Keratinocyte (primary cell): ENCODE data around the gene SLC15A3. TPM values are rescaled to one million over a fixed set of nuclear protein-coding genes. Genes with fewer than 3 reads are reported as not detected.

Source experiments
- DNase-seq: peaks from one replicate; pipeline ENCODE4 v3.0.0-alpha.2; 2011; ENCODE audit warnings: low read depth, missing footprints, low spot score
- FAIRE-seq: peaks from 2 replicates; lab custom pipeline; 2011; peaks lifted over from hg19 to GRCh38; lab: Jason Lieb, UNC
- H2AFZ ChIP-seq: 2 replicates; pipeline ENCODE4 v1.6.0; 2012; ENCODE audit warnings: low read length, control low read depth, inconsistent platforms; ENCODE audit not compliant: control insufficient read depth
- H3K27ac ChIP-seq: 2 replicates; pipeline ENCODE4 v1.5.1; 2011; ENCODE audit warnings: low read length; ENCODE audit not compliant: control insufficient read depth, insufficient read depth
- H3K27me3 ChIP-seq: 3 replicates; pipeline ENCODE4 v1.6.0; 2011; ENCODE audit warnings: low read length; ENCODE audit not compliant: control insufficient read depth, insufficient read depth; ENCODE audit errors: extremely low read depth
- H3K36me3 ChIP-seq, 2 experiments: 2 replicates in 1 of 2; 3 replicates in 1 of 2; pipeline ENCODE4 v1.5.1; 2011; ENCODE audit warnings: low read length in 2 of 2, mild to moderate bottlenecking in 1 of 2; ENCODE audit not compliant: control insufficient read depth in 2 of 2, insufficient read depth in 2 of 2; ENCODE audit errors: extremely low read depth in 1 of 2
- H3K4me1 ChIP-seq: 3 replicates; pipeline ENCODE4 v1.5.1; 2011; ENCODE audit warnings: low read length; ENCODE audit not compliant: control insufficient read depth, insufficient read depth; ENCODE audit errors: extremely low read depth
- H3K4me2 ChIP-seq: 3 replicates; pipeline ENCODE4 v1.6.0; 2011; ENCODE audit warnings: low read depth, low read length; ENCODE audit not compliant: control insufficient read depth, insufficient read depth; ENCODE audit errors: extremely low read depth
- H3K4me3 ChIP-seq, 3 experiments: fragments of 200-600 bp in 1 of 3; sonication (generic) in 1 of 3; 2 replicates in 2 of 3; 3 replicates in 1 of 3; pipeline ENCODE4 v1.5.1; 2011 to 2016; ENCODE audit warnings: low read length in 3 of 3, mild to moderate bottlenecking in 3 of 3, control low read depth in 2 of 3, inconsistent platforms in 1 of 3, low read depth in 1 of 3, mixed read lengths in 1 of 3, mixed run types in 1 of 3, moderate library complexity in 1 of 3; ENCODE audit not compliant: control insufficient read depth in 2 of 3, insufficient read depth in 2 of 3; ENCODE audit errors: extremely low read depth in 1 of 3
- H3K79me2 ChIP-seq: 2 replicates; pipeline ENCODE4 v1.6.0; 2012; ENCODE audit warnings: low read length; ENCODE audit not compliant: control insufficient read depth, insufficient read depth
- H3K9ac ChIP-seq: 3 replicates; pipeline ENCODE4 v1.6.0; 2011; ENCODE audit warnings: low read length; ENCODE audit not compliant: control insufficient read depth, insufficient read depth; ENCODE audit errors: extremely low read depth
- H3K9me1 ChIP-seq: 3 replicates; pipeline ENCODE4 v1.6.0; 2011; ENCODE audit warnings: low read length; ENCODE audit not compliant: control insufficient read depth, insufficient read depth; ENCODE audit errors: extremely low read depth
- H3K9me3 ChIP-seq: 2 replicates; pipeline ENCODE4 v1.5.1; 2012; ENCODE audit warnings: low read depth, low read length; ENCODE audit not compliant: control insufficient read depth
- H4K20me1 ChIP-seq: 3 replicates; pipeline ENCODE4 v1.6.0; 2011; ENCODE audit warnings: low read length; ENCODE audit not compliant: control insufficient read depth, insufficient read depth; ENCODE audit errors: extremely low read depth
- EZH2 ChIP-seq: IDR thresholded peaks from one replicate; pipeline ENCODE4 v1.6.1; 2012; ENCODE audit warnings: inconsistent platforms, mild to moderate bottlenecking, low read length, moderate library complexity
- dilution Hi-C: fragments of 300-500 bp; cut with MboI; formaldehyde crosslinking; loops from one replicate; pipeline ENCODE4 v1.7.0; 2020; ENCODE audit warnings: low sequenced_read_pairs; ENCODE audit not compliant: extremely low pct_ligation_motif_present
- polyA plus RNA-seq, 5 experiments: library from polyadenylated mRNA; depleted of rRNA in 3 of 5; stranded (reverse) in 3 of 5; stranded (forward) in 1 of 5; unstranded in 1 of 5; fragments of >200 nt; gene quantifications; 1 replicate in 1 of 5; 2 replicates in 3 of 5; 3 replicates in 1 of 5; pipeline versions ENCODE4 v1.2.1 to v1.2.3, GENCODE V29; 2011 to 2012; ENCODE audit warnings: missing spikeins in 2 of 5, low read depth in 1 of 5, low replicate concordance in 1 of 5
- TF ChIP-seq, protein P1 (sequence below), 3 experiments: IDR thresholded peaks in 1 of 3; conservative IDR thresholded peaks in 1 of 3; optimal IDR thresholded peaks in 1 of 3; 2 replicates in 2 of 3; 3 replicates in 1 of 3; pipeline versions ENCODE3 to v1.5.1; 2011; ENCODE audit warnings: low read length in 3 of 3, mild to moderate bottlenecking in 3 of 3, moderate library complexity in 2 of 3, control low read depth in 1 of 3, inconsistent platforms in 1 of 3; ENCODE audit not compliant: insufficient read depth in 2 of 3; ENCODE audit errors: extremely low read depth in 1 of 3

Gene SLC15A3
- polyA plus RNA-seq, 1 donor (not counting 4 experiments of a cell fraction or from before 2014, with no cell fraction given): 1.0 TPM

DNA sequence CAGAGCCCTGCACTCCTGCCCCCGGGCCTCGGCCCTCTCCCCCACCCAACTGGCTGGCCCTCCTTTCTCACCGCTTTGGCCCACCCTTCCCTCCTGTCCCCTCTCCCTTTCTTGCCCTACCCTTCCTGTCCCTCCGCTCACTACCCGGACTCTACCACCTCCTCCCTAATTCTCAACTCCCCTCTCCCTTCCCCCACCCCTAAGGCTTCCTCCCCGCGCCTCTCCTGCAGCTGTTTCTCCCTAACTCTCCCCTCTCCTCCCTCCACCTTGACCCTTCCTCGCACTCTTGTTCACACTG lies 421 bp downstream of the SLC15A3 start:
- H3K27ac ChIP-seq: no peak overlapping the region
- dilution Hi-C loops: no loop called here

DNA sequence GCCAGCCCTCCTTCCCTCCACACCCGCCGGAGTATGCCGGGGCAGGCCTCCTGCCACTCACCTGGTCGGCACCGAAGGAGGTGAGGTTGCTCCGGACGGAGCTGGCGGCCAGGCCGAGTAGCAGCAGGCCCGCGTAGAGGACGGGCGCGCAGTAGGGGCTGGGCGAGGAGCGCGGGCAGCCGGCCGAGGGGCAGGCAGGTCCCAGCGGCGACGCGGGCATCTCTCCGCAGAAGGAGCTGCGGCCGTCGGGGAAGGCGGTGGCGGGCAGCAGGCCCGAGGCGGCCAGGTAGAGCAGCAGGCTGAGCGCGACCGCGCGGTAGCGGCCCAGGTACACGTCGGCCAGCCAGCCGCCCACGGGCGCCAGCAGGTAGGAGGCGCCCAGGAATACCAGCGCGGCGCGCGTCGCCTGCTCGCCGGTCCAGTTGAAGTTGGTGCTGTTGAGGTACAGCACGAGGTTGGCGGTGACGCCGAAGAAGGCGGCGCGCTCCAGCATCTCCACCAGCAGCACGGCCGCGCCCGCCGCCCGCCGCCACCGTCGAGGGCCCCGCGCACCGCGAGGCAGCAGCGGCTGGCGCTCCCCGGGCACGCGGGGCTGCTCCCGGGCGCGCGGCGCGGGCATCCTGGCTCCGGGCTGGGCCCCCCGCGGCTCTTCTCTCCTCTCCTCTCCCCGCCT lies 907 bp downstream of the SLC15A3 start:
- Histone ChIP-seq H3K27ac (no peak overlapping the region), H3K9me3 (no peaks in the 10 kb centered on the region), H3K36me3 (no peaks in the 10 kb centered on the region), H3K4me3 (no peak overlapping the region), H3K9ac (no peak overlapping the region), H3K27me3 (peaks cover 4% of the 10 kb centered on the region), H3K4me1 (peaks cover 5% of the 10 kb centered on the region), H3K4me2 (peak overlapping the region; percentile 12), H4K20me1 (no peaks in the 10 kb centered on the region), H3K79me2 (no peaks in the 10 kb centered on the region), H2AFZ (no peak overlapping the region), H3K9me1 (no peaks in the 10 kb centered on the region)
- FAIRE-seq (no peak), DNase-seq (no peak)
- TF ChIP-seq EZH2: no peak
- TF ChIP-seq, protein P1, sequence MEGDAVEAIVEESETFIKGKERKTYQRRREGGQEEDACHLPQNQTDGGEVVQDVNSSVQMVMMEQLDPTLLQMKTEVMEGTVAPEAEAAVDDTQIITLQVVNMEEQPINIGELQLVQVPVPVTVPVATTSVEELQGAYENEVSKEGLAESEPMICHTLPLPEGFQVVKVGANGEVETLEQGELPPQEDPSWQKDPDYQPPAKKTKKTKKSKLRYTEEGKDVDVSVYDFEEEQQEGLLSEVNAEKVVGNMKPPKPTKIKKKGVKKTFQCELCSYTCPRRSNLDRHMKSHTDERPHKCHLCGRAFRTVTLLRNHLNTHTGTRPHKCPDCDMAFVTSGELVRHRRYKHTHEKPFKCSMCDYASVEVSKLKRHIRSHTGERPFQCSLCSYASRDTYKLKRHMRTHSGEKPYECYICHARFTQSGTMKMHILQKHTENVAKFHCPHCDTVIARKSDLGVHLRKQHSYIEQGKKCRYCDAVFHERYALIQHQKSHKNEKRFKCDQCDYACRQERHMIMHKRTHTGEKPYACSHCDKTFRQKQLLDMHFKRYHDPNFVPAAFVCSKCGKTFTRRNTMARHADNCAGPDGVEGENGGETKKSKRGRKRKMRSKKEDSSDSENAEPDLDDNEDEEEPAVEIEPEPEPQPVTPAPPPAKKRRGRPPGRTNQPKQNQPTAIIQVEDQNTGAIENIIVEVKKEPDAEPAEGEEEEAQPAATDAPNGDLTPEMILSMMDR (optimal IDR thresholded peaks at IDR 0.05 in 1 of 3, IDR thresholded peaks at IDR 0.05 in 1 of 3, conservative IDR thresholded peaks at IDR 0.05 in 1 of 3; ENCODE audit: extremely low read depth in 1 of 3, insufficient read depth in 2 of 3, low read length in 3 of 3): no peak
- dilution Hi-C loops: no loop called here

More for the DNA sequence above, 421 bp downstream of the SLC15A3 start:
- H3K4me2 ChIP-seq: peak overlapping the region; percentile 77
- H3K27me3 ChIP-seq: peaks cover 4% of the 10 kb centered on the region
- no peaks in the 10 kb centered on the region for H3K9me3 ChIP-seq
- H3K79me2 ChIP-seq: no peaks in the 10 kb centered on the region
- no peak for TF ChIP-seq EZH2
- TF ChIP-seq, protein P1 (optimal IDR thresholded peaks at IDR 0.05 in 1 of 3, IDR thresholded peaks at IDR 0.05 in 1 of 3, conservative IDR thresholded peaks at IDR 0.05 in 1 of 3; ENCODE audit: extremely low read depth in 1 of 3, insufficient read depth in 2 of 3, low read length in 3 of 3): no peak
- no peaks in the 10 kb centered on the region for H4K20me1 ChIP-seq
- H3K9me1 ChIP-seq: no peaks in the 10 kb centered on the region
- H3K9ac ChIP-seq: peak overlapping the region; percentile 70
- FAIRE-seq (no peak), DNase-seq (no peak)
- H3K4me3 ChIP-seq: no peak overlapping the region
- peaks cover 5% of the 10 kb centered on the region for H3K4me1 ChIP-seq
- H2AFZ ChIP-seq: peak overlapping the region; percentile 94
- no peaks in the 10 kb centered on the region for H3K36me3 ChIP-seq
